Tibial artery (tissue), 4 donors: ENCODE results near the gene RGS21.

ENCODE experiments used
- DNase-seq, 2 donors: peaks; one replicate each; pipeline ENCODE4 v3.0.0-alpha.2; 2019
- H3K27ac ChIP-seq, 2 donors: fragments of 200-600 bp; sonication (generic) in 1 of 2; 1 replicate in 1 of 2; 2 replicates in 1 of 2; pipeline ENCODE4 v1.5.1; 2018 to 2019; ENCODE audit warnings: mild to moderate bottlenecking in 1 of 2
- H3K27me3 ChIP-seq, 2 donors: fragments of 200-600 bp; sonication (generic) in 1 of 2; one replicate each; pipeline versions ENCODE4 v1.5.1 to v1.6.0; 2016 to 2019
- H3K36me3 ChIP-seq, 3 donors: fragments of 200-600 bp; sonication (generic) in 2 of 3; one replicate each; pipeline ENCODE4 v1.5.1; 2016 to 2019; ENCODE audit warnings: mild to moderate bottlenecking in 2 of 3
- H3K4me1 ChIP-seq, 4 donors: fragments of 200-600 bp; sonication (generic) in 2 of 4; 1 replicate in 3 of 4; 2 replicates in 1 of 4; pipeline ENCODE4 v1.5.1; 2016 to 2019
- H3K4me3 ChIP-seq, 2 donors: fragments of 200-600 bp; sonication (generic) in 1 of 2; 1 replicate in 1 of 2; 2 replicates in 1 of 2; pipeline ENCODE4 v1.5.1; 2018 to 2019; ENCODE audit warnings: mild to moderate bottlenecking in 2 of 2
- H3K9me3 ChIP-seq, 3 donors: fragments of 200-600 bp; sonication (generic) in 1 of 3; one replicate each; pipeline ENCODE4 v1.5.1; 2016 to 2019
- intact Hi-C: fragments of 100-400 bp; cut with DNase I; formaldehyde crosslinking; loops from one replicate; pipeline ENCODE4 v1.15.0; 2023; ENCODE audit warnings: low total_unique reads
- TF ChIP-seq, protein P1 (sequence below), 2 experiments: fragments of 200-600 bp in 1 of 2; fragments of 450-650 bp in 1 of 2; IDR thresholded peaks; one replicate each; pipeline ENCODE4 v1.5.1; 2017 to 2019; ENCODE audit warnings: antibody characterized with exemption in 2 of 2, mild to moderate bottlenecking in 1 of 2, moderate library complexity in 1 of 2

Gene RGS21

DNA sequence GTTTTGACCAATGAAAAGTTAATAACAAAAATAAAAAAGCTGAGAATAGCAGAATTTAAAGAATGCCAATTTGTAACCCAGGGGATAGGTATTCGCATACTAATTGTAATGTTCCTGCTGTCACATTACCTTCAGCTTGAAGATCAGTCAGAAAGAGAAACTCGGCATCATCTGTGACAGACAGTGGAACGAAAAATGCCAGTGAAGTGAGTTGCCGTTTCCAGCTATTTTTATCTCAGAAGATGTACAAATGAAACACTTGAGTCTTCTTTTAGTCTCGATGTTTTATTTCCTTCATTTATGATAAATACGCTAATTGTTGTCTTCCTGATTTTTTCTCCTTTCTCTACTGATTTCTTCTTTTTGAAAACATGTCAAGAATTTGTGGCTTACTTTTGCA, 26.1 kb downstream of the RGS21 start:
- intact Hi-C loops = no loop called here
- TF ChIP-seq, protein P1, sequence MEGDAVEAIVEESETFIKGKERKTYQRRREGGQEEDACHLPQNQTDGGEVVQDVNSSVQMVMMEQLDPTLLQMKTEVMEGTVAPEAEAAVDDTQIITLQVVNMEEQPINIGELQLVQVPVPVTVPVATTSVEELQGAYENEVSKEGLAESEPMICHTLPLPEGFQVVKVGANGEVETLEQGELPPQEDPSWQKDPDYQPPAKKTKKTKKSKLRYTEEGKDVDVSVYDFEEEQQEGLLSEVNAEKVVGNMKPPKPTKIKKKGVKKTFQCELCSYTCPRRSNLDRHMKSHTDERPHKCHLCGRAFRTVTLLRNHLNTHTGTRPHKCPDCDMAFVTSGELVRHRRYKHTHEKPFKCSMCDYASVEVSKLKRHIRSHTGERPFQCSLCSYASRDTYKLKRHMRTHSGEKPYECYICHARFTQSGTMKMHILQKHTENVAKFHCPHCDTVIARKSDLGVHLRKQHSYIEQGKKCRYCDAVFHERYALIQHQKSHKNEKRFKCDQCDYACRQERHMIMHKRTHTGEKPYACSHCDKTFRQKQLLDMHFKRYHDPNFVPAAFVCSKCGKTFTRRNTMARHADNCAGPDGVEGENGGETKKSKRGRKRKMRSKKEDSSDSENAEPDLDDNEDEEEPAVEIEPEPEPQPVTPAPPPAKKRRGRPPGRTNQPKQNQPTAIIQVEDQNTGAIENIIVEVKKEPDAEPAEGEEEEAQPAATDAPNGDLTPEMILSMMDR (IDR thresholded peaks at IDR 0.05) = no peak

GRCh38 chr1:192343344-192343743, 26.6 kb downstream of the RGS21 start:
- no peak overlapping the region for H3K4me3 ChIP-seq
- no peak for DNase-seq

More for the DNA sequence above, 26.1 kb downstream of the RGS21 start:
- Histone ChIP-seq H3K27ac (no peak overlapping the region), H3K4me3 (no peak overlapping the region), H3K27me3 (no peaks in the 10 kb centered on the region), H3K9me3 (no peaks in the 10 kb centered on the region), H3K4me1 (no peaks in the 10 kb centered on the region), H3K36me3 (no peaks in the 10 kb centered on the region)
- DNase-seq = no peak

DNA sequence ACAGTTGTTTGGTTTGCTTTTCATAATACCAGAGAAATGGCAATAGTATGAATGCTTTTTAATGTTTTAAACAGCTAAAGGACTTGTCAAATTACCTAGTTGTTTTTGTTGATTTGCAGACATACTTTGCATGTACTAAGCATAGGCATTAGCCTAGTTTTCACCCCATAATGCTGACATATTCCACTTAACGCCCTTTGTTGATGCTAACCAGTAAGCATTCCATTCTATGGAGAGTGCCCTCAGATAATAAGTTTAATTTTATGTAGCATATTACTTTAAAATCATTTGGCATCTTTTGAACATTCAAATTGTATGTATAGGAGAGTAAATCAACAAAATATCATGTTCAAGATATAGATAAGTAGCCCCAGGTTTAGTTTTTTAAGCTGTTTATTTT, 32.5 kb downstream of the RGS21 start:
- Histone ChIP-seq H3K9me3 (no peaks in the 10 kb centered on the region), H3K36me3 (no peaks in the 10 kb centered on the region), H3K27me3 (no peaks in the 10 kb centered on the region), H3K27ac (no peak overlapping the region), H3K4me1 (no peaks in the 10 kb centered on the region), H3K4me3 (no peak overlapping the region)
- TF ChIP-seq, protein P1 (IDR thresholded peaks at IDR 0.05) = no peak
- intact Hi-C loops = no loop called here
- DNase-seq = no peak

More at GRCh38 chr1:192343344-192343743, 26.6 kb downstream of the RGS21 start:
- Histone ChIP-seq H3K27me3 (no peaks in the 10 kb centered on the region), H3K27ac (no peak overlapping the region), H3K4me1 (no peaks in the 10 kb centered on the region), H3K36me3 (no peaks in the 10 kb centered on the region), H3K9me3 (no peaks in the 10 kb centered on the region)
- TF ChIP-seq, protein P1 (IDR thresholded peaks at IDR 0.05) = no peak
- intact Hi-C loops = no loop called here

DNA sequence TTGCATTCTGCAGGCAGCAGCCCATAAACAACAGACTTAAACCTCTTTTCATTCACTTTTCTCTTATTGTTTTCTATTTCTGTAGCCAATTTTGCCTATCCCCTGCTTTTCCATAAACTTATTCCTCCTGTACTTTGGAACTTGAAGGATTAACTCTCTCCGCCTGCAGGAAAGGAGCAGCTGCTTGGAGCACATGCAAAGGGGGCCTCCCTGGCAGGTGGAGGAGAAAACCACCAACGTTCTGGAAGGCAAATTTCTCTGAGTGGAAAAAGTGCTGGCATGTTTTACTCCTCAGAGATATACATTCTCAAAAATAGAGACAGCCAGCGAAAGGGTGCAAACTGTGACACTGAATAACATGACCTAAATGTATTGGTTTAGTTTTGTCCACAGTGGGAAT, 33.6 kb downstream of the RGS21 start:
- Histone ChIP-seq H3K27me3 (no peaks in the 10 kb centered on the region), H3K4me1 (no peaks in the 10 kb centered on the region), H3K4me3 (no peak overlapping the region), H3K27ac (no peak overlapping the region), H3K9me3 (no peaks in the 10 kb centered on the region), H3K36me3 (no peaks in the 10 kb centered on the region)
- intact Hi-C loops = no loop called here
- no peak for DNase-seq
- TF ChIP-seq, protein P1 (IDR thresholded peaks at IDR 0.05) = no peak

GRCh38 chr1:192351550-192351949, 34.8 kb downstream of the RGS21 start:
- TF ChIP-seq, protein P1 (IDR thresholded peaks at IDR 0.05) = no peak
- intact Hi-C loops = no loop called here
- DNase-seq = no peak
- Histone ChIP-seq H3K36me3 (no peaks in the 10 kb centered on the region), H3K4me1 (no peaks in the 10 kb centered on the region), H3K9me3 (no peaks in the 10 kb centered on the region), H3K27ac (no peak overlapping the region), H3K4me3 (no peak overlapping the region), H3K27me3 (no peaks in the 10 kb centered on the region)

DNA sequence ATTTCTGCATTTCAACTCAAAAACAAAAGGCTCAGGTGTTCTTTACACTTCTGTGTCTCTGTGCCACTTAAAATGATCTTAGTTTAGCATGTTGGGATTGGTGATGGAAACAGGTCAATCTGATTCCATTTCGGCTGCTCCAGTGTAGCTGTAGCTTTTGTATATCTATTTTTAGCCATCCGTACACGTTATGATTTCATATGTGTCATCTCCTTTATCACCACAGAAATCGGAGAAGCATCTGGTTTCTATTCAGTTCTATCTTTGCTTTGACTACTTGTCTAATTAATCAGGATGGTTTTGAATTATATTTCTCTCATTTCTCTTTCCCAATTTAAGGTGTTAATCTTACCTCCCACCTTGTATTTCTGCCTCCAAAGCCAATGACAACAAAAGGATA, 41.1 kb downstream of the RGS21 start:
- intact Hi-C loops = no loop called here
- H3K4me3 ChIP-seq = no peak overlapping the region
- TF ChIP-seq, protein P1 (IDR thresholded peaks at IDR 0.05) = no peak

More for the DNA sequence above, 41.1 kb downstream of the RGS21 start:
- H3K4me1 ChIP-seq = no peaks in the 10 kb centered on the region
- H3K27me3 ChIP-seq = no peaks in the 10 kb centered on the region
- H3K9me3 ChIP-seq = no peaks in the 10 kb centered on the region
- no peak for DNase-seq
- H3K27ac ChIP-seq = no peak overlapping the region
- no peaks in the 10 kb centered on the region for H3K36me3 ChIP-seq
